Ishikawa (cell line): ENCODE results near the gene CSNK2A2.

ENCODE experiments used
- CEBPB ChIP-seq: IDR thresholded peaks from 2 replicates; pipeline ENCODE4 v1.6.1; 2012
- CREB1 ChIP-seq: IDR thresholded peaks from 2 replicates; pipeline ENCODE4 v1.6.1; 2012; ENCODE audit warnings: low read depth
- EGR1 ChIP-seq: IDR thresholded peaks from 2 replicates; pipeline ENCODE4 v1.6.1; 2012
- EP300 ChIP-seq: IDR thresholded peaks from 2 replicates; pipeline ENCODE4 v1.6.1; 2012; ENCODE audit warnings: borderline replicate concordance
- FOXM1 ChIP-seq: IDR thresholded peaks from 2 replicates; pipeline ENCODE4 v1.6.1; 2012; ENCODE audit warnings: low read depth, borderline replicate concordance
- MAX ChIP-seq: IDR thresholded peaks from 2 replicates; pipeline ENCODE4 v1.6.1; 2012
- NFIC ChIP-seq: IDR thresholded peaks from 2 replicates; pipeline ENCODE4 v1.6.1; 2012
- RAD21 ChIP-seq: IDR thresholded peaks from 2 replicates; pipeline ENCODE4 v1.6.1; 2012; ENCODE audit warnings: low read depth
- REST ChIP-seq: IDR thresholded peaks from 2 replicates; pipeline ENCODE4 v1.6.1; 2012; ENCODE audit warnings: low read depth, mild to moderate bottlenecking
- TAF1 ChIP-seq: IDR thresholded peaks from 2 replicates; pipeline ENCODE4 v1.6.1; 2012; ENCODE audit warnings: low read depth, mild to moderate bottlenecking
- TCF12 ChIP-seq: IDR thresholded peaks from 2 replicates; pipeline ENCODE4 v1.6.1; 2012; ENCODE audit warnings: low read depth
- TEAD4 ChIP-seq: IDR thresholded peaks from 2 replicates; pipeline ENCODE4 v1.6.1; 2012
- USF1 ChIP-seq: IDR thresholded peaks from 2 replicates; pipeline ENCODE4 v1.6.1; 2012
- YY1 ChIP-seq: IDR thresholded peaks from 2 replicates; pipeline ENCODE4 v1.6.1; 2012; ENCODE audit warnings: low read depth
- ZBTB7A ChIP-seq: IDR thresholded peaks from 2 replicates; pipeline ENCODE4 v1.6.1; 2012; ENCODE audit warnings: low read depth

CSNK2A2 gene

GRCh38 chr16:58154345-58154744 is 43.6 kb downstream of the CSNK2A2 start:
- TF ChIP-seq MAX (no peak), EGR1 (no peak), TEAD4 (no peak), CEBPB (no peak), ZBTB7A (no peak), NFIC (no peak), YY1 (no peak), FOXM1 (no peak), RAD21 (no peak)

GRCh38 chr16:58152246-58152868 is 45.5 kb downstream of the CSNK2A2 start:
- no peak for TF ChIP-seq CREB1
- no peak for TF ChIP-seq USF1
- no peak for TF ChIP-seq ZBTB7A
- TF ChIP-seq CEBPB: no peak
- TF ChIP-seq MAX: no peak
- no peak for TF ChIP-seq TEAD4
- no peak for TF ChIP-seq EGR1
- TF ChIP-seq NFIC: no peak
- no peak for TF ChIP-seq EP300
- TF ChIP-seq REST: no peak
- no peak for TF ChIP-seq FOXM1
- TF ChIP-seq RAD21: no peak
- no peak for TF ChIP-seq TAF1
- no peak for TF ChIP-seq YY1
- no peak for TF ChIP-seq TCF12

GRCh38 chr16:58148526-58148925 is 49.4 kb downstream of the CSNK2A2 start:
- no peak for TF ChIP-seq ZBTB7A
- TF ChIP-seq NFIC: no peak
- TF ChIP-seq CEBPB: no peak
- no peak for TF ChIP-seq RAD21
- no peak for TF ChIP-seq MAX
- TF ChIP-seq EGR1: no peak
- TF ChIP-seq EP300: no peak
- no peak for TF ChIP-seq FOXM1
- TF ChIP-seq USF1: no peak
- no peak for TF ChIP-seq TEAD4
- no peak for TF ChIP-seq CREB1
- TF ChIP-seq TAF1: no peak
- TF ChIP-seq YY1: no peak
- TF ChIP-seq REST: no peak

- TF ChIP-seq NFIC: no peak
- no peak for TF ChIP-seq CEBPB
- TF ChIP-seq TEAD4: no peak
- TF ChIP-seq TCF12: no peak
- no peak for TF ChIP-seq YY1
- no peak for TF ChIP-seq EP300
- no peak for TF ChIP-seq USF1
- no peak for TF ChIP-seq TAF1
- no peak for TF ChIP-seq RAD21
- no peak for TF ChIP-seq FOXM1
- no peak for TF ChIP-seq EGR1
- no peak for TF ChIP-seq MAX
- TF ChIP-seq REST: no peak
- TF ChIP-seq ZBTB7A: no peak
- no peak for TF ChIP-seq CREB1
Measured at GRCh38 chr16:58148099-58148498, 49.8 kb downstream of the CSNK2A2 start.
